SK-N-SH (cell line): ENCODE results near the gene OR2T27. TPM values are rescaled to one million over a fixed set of nuclear protein-coding genes. Genes with fewer than 3 reads are reported as not detected.

ENCODE experiments used
- CTCF ChIA-PET: fragments of 300-600, 350-600 bp; formaldehyde crosslinking; extraction: SDS; loops from one replicate; lab custom pipeline; 2021; lab: Yijun Ruan, JAX
- POLR2A ChIA-PET: fragments of 350-600 bp; sonication (Branson Sonifier 250); formaldehyde crosslinking; extraction: SDS; loops from one replicate; lab custom pipeline; 2020; ENCODE audit warnings: antibody characterized with exemption, inconsistent platforms; lab: Yijun Ruan, JAX
- DNase-seq: peaks from one replicate; pipeline ENCODE4 v3.0.0; 2012
- H2AFZ ChIP-seq: fragments of 200-600 bp; sonication (generic); 2 replicates; pipeline ENCODE4 v1.8.1; 2016; ENCODE audit warnings: antibody characterized with exemption, mild to moderate bottlenecking, low read depth
- H3F3A ChIP-seq: fragments of 200-600 bp; sonication (generic); replicated peaks from 2 replicates; pipeline ENCODE3; 2016; ENCODE audit warnings: antibody characterized with exemption, mild to moderate bottlenecking; ENCODE audit not compliant: insufficient read depth
- H3K27ac ChIP-seq, 2 experiments: fragments of 200-500 bp in 1 of 2; fragments of 200-600 bp in 1 of 2; sonication (Bioruptor generic) in 1 of 2; sonication (generic), shearing (Covaris generic) in 1 of 2; 2 replicates each; pipeline versions ENCODE4 v1.5.1 to v1.6.1; 2014 to 2016; ENCODE audit warnings: low read depth in 2 of 2, inconsistent platforms in 1 of 2, low read length in 1 of 2, mild to moderate bottlenecking in 1 of 2, mixed read lengths in 1 of 2
- H3K27me3 ChIP-seq: fragments of 200-600 bp; sonication (generic), shearing (Covaris generic); 2 replicates; pipeline ENCODE4 v1.6.1; 2016; ENCODE audit warnings: mixed run types; ENCODE audit not compliant: insufficient read depth
- H3K36me3 ChIP-seq, 2 experiments: fragments of 200-500 bp in 1 of 2; fragments of 200-600 bp in 1 of 2; sonication (Bioruptor generic) in 1 of 2; sonication (generic) in 1 of 2; replicated peaks in 1 of 2; 2 replicates each; pipeline versions ENCODE3 to v1.5.1; 2014 to 2016; ENCODE audit warnings: low read length in 1 of 2, mild to moderate bottlenecking in 1 of 2; ENCODE audit not compliant: insufficient read depth in 2 of 2, control insufficient read depth in 1 of 2
- H3K4me1 ChIP-seq, 2 experiments: fragments of 200-500 bp in 1 of 2; fragments of 200-600 bp in 1 of 2; sonication (Bioruptor generic) in 1 of 2; sonication (generic), shearing (Covaris generic) in 1 of 2; 2 replicates each; pipeline versions ENCODE4 v1.5.1 to v1.6.1; 2014 to 2016; ENCODE audit warnings: low read depth in 1 of 2, low read length in 1 of 2, mixed run types in 1 of 2; ENCODE audit not compliant: insufficient read depth in 2 of 2, control insufficient read depth in 1 of 2
- H3K4me2 ChIP-seq: fragments of 200-600 bp; sonication (generic), shearing (Covaris generic); 2 replicates; pipeline ENCODE4 v1.6.1; 2017; ENCODE audit warnings: mixed run types
- H3K4me3 ChIP-seq, 2 experiments: fragments of 200-500 bp in 1 of 2; fragments of 200-600 bp in 1 of 2; sonication (Bioruptor generic) in 1 of 2; sonication (generic), shearing (Covaris generic) in 1 of 2; 2 replicates each; pipeline versions ENCODE4 v1.5.1 to v1.8.1; 2014 to 2016; ENCODE audit warnings: low read depth in 2 of 2, inconsistent platforms in 1 of 2, low read length in 1 of 2, mild to moderate bottlenecking in 1 of 2, mixed read lengths in 1 of 2, moderate library complexity in 1 of 2
- H3K79me2 ChIP-seq: fragments of 200-600 bp; sonication (generic); 2 replicates; pipeline ENCODE4 v1.8.1; 2017; ENCODE audit warnings: mild to moderate bottlenecking; ENCODE audit not compliant: insufficient read depth
- H3K9ac ChIP-seq: fragments of 200-600 bp; sonication (generic); 2 replicates; pipeline ENCODE4 v1.6.1; 2017; ENCODE audit warnings: mixed run types
- H3K9me2 ChIP-seq: fragments of 200-600 bp; sonication (generic); 2 replicates; pipeline ENCODE4 v1.6.1; 2017; ENCODE audit warnings: mixed run types
- H3K9me3 ChIP-seq: fragments of 200-600 bp; sonication (generic); 2 replicates; pipeline ENCODE4 v1.6.1; 2017; ENCODE audit warnings: mixed run types, mild to moderate bottlenecking, moderate library complexity
- H4K20me1 ChIP-seq: fragments of 200-600 bp; sonication (generic); 2 replicates; pipeline ENCODE4 v1.6.1; 2017; ENCODE audit warnings: mild to moderate bottlenecking, mixed run types; ENCODE audit not compliant: insufficient read depth
- CHD2 ChIP-seq: fragments of 150-350 bp; IDR thresholded peaks from 2 replicates; pipeline ENCODE4 v1.6.1; 2018; ENCODE audit warnings: low read length; ENCODE audit not compliant: partially characterized antibody
- EP300 ChIP-seq, 2 experiments: IDR thresholded peaks; 2 replicates each; pipeline versions ENCODE4 v1.4.0 to v1.6.1; 2012; ENCODE audit warnings: borderline replicate concordance in 1 of 2, low read depth in 1 of 2, low read length in 1 of 2
- FOSL2 ChIP-seq: IDR thresholded peaks from 2 replicates; pipeline ENCODE4 v1.4.0; 2012; ENCODE audit warnings: low read depth, mild to moderate bottlenecking, moderate library complexity, borderline replicate concordance
- FOXM1 ChIP-seq: IDR thresholded peaks from 2 replicates; pipeline ENCODE4 v1.4.0; 2012; ENCODE audit warnings: low read depth, mild to moderate bottlenecking
- GABPA ChIP-seq: IDR thresholded peaks from 2 replicates; pipeline ENCODE4 v1.4.0; 2012; ENCODE audit warnings: low read depth, mild to moderate bottlenecking
- JUND ChIP-seq: IDR thresholded peaks from 2 replicates; pipeline ENCODE4 v1.4.0; 2012
- MXI1 ChIP-seq: IDR thresholded peaks from 2 replicates; pipeline ENCODE4 v1.6.1; 2012; ENCODE audit warnings: mild to moderate bottlenecking, low read depth, low read length, improper control_type of control experiment
- POLR2AphosphoS5 ChIP-seq: IDR thresholded peaks from 2 replicates; pipeline ENCODE4 v1.6.1; 2012; ENCODE audit warnings: low read depth, low read length
- RAD21 ChIP-seq: IDR thresholded peaks from 2 replicates; pipeline ENCODE4 v1.6.1; 2012; ENCODE audit warnings: mild to moderate bottlenecking, low read length
- RFX5 ChIP-seq: IDR thresholded peaks from 2 replicates; pipeline ENCODE4 v1.6.1; 2012; ENCODE audit warnings: mild to moderate bottlenecking, improper control_type of control experiment, low read length
- RXRA ChIP-seq: IDR thresholded peaks from 2 replicates; pipeline ENCODE4 v1.4.0; 2012; ENCODE audit warnings: low read depth, mild to moderate bottlenecking, borderline replicate concordance
- SMC3 ChIP-seq: IDR thresholded peaks from 2 replicates; pipeline ENCODE4 v1.6.1; 2012; ENCODE audit warnings: low read depth, low read length, improper control_type of control experiment
- TAF1 ChIP-seq: IDR thresholded peaks from 2 replicates; pipeline ENCODE4 v1.6.1; 2012; ENCODE audit warnings: low read depth, mild to moderate bottlenecking, low read length, moderate library complexity, borderline replicate concordance
- WGBS: methylation state at CpG from one replicate; pipeline ENCODE4 v1.1.6; 2017; ENCODE audit warnings: low lambda C conversion rate; 5-methylcytosine and 5-hydroxymethylcytosine counted together
- polyA plus RNA-seq, 3 experiments: library from polyadenylated mRNA; depleted of rRNA; stranded (reverse); fragments of >200 nt; gene quantifications; 2 replicates each; pipeline ENCODE4 v1.2.3, GENCODE V29; 2012
- TF ChIP-seq, protein P1 (sequence below): IDR thresholded peaks from 2 replicates; pipeline ENCODE4; 2012
- TF ChIP-seq, protein P2 (sequence below): fragments of 200-600 bp; sonication (generic); IDR thresholded peaks from 2 replicates; pipeline ENCODE4 v1.6.1; 2017; ENCODE audit warnings: antibody characterized with exemption, mild to moderate bottlenecking, moderate library complexity
- TF ChIP-seq, protein P3 (sequence below): IDR thresholded peaks from 2 replicates; pipeline ENCODE4 v1.4.0; 2012; ENCODE audit warnings: low read depth, borderline replicate concordance
- TF ChIP-seq, protein P4 (sequence below): fragments of 150-350 bp; IDR thresholded peaks from 2 replicates; pipeline ENCODE4 v1.6.1; 2017; ENCODE audit warnings: antibody characterized with exemption, low read length, low read depth, borderline replicate concordance

OR2T27 gene
- polyA plus RNA-seq, 1 of the 3 experiments (the other 2 are of a cell fraction): not detected

DNA sequence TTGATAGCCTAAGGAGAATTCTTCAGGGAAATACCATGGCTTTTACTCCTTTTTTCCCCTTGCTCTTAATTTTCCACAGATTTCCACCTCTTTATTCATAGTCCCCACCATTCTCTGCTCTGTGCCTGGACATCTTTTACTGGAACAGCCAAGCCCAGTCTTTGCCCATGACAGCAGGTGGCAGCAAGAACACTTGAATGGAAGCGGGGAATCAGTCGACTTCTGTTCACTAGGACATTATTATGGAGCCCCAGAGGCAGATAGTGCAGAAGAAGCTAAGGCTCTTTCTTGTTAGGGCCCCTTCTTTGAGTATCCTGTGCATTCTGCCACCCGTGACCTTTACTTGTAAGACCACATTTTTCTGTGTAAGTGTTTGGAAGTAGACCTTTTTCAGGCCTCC is 40.9 kb upstream of the OR2T27 start:
- H4K20me1 ChIP-seq: no peaks in the 10 kb centered on the region
- peak; percentile 15 for DNase-seq
- no peaks in the 10 kb centered on the region for H3K9me3 ChIP-seq
- ChIA-PET CTCF (interaction anchor here (0.6 to 1.0 kb wide), 2 partner anchors 80 to 108 kb away, joined by 3 to 5 read pairs; no protein-coding TSS in a partner anchor), POLR2A (no interaction called here)
- no peaks in the 10 kb centered on the region for H3F3A ChIP-seq
- no peak overlapping the region for H3K27ac ChIP-seq
- H3K4me2 ChIP-seq: no peak overlapping the region
- H3K79me2 ChIP-seq: no peaks in the 10 kb centered on the region
- H3K36me3 ChIP-seq: no peaks in the 10 kb centered on the region
- no peaks in the 10 kb centered on the region for H3K4me1 ChIP-seq
- H2AFZ ChIP-seq: no peak overlapping the region
- H3K9me2 ChIP-seq: no peaks in the 10 kb centered on the region
- H3K4me3 ChIP-seq: no peak overlapping the region
- H3K9ac ChIP-seq: no peak overlapping the region
- 9% methylated on average over 3 of the region's 3 CpGs for WGBS
- H3K27me3 ChIP-seq: peaks cover 5% of the 10 kb centered on the region; the same call in 1 of the 2 replicates
- TF ChIP-seq RAD21: peak; percentile 42
- no peak for TF ChIP-seq MXI1
- TF ChIP-seq RFX5: no peak
- TF ChIP-seq SMC3: peak; percentile 27
- TF ChIP-seq FOSL2: no peak
- TF ChIP-seq, all 33 proteins: peak for 2

DNA sequence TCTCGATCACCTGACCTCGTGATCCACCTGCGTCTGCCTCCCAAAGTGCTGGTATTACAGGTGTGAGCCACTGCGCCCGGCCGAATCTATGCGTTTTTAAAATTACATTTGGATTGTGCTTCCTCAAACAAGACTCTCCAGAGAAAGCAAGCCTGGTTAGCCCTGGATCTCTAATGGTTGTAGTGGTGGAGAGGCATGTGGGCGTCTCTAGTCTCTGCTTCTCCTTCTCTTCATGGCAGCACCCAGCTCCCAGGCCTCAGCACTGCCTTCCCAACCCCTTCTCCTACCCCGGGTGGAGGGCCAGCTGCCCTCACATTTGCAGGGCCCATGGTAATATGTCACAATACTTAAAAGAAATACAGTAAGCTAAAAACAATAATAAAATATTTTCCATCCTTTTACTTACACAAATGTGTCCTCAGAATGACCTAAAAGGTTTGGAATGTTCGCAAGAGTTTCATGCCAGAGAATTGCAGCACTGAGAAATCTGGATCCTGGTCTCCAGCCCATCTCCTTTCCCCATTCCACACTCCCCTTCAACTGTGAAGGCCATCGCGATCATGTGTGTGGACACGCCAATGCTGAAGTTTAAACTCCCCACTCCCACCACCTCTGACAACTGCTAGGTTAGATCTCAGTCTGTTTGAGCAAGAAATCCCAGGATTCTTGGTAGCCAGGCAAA is 40.3 kb upstream of the OR2T27 start:
- CTCF ChIA-PET: interaction anchor here (1.0 kb wide), 1 partner anchor 109 kb away, joined by 5 read pairs; no protein-coding TSS in a partner anchor

More for the DNA sequence above, 40.3 kb upstream of the OR2T27 start:
- TF ChIP-seq, protein P1, sequence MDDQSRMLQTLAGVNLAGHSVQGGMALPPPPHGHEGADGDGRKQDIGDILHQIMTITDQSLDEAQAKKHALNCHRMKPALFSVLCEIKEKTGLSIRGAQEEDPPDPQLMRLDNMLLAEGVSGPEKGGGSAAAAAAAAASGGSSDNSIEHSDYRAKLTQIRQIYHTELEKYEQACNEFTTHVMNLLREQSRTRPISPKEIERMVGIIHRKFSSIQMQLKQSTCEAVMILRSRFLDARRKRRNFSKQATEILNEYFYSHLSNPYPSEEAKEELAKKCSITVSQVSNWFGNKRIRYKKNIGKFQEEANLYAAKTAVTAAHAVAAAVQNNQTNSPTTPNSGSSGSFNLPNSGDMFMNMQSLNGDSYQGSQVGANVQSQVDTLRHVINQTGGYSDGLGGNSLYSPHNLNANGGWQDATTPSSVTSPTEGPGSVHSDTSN: no peak
- TF ChIP-seq RXRA (no peak), CHD2 (no peak), EP300 (IDR thresholded peaks at IDR 0.05; ENCODE audit: borderline replicate concordance in 1 of 2, low read depth in 1 of 2, low read length in 1 of 2) (no peak), RFX5 (no peak), SMC3 (no peak), GABPA (no peak), POLR2AphosphoS5 (no peak), FOSL2 (no peak), FOXM1 (no peak), JUND (no peak), TAF1 (no peak)
- TF ChIP-seq, protein P2, sequence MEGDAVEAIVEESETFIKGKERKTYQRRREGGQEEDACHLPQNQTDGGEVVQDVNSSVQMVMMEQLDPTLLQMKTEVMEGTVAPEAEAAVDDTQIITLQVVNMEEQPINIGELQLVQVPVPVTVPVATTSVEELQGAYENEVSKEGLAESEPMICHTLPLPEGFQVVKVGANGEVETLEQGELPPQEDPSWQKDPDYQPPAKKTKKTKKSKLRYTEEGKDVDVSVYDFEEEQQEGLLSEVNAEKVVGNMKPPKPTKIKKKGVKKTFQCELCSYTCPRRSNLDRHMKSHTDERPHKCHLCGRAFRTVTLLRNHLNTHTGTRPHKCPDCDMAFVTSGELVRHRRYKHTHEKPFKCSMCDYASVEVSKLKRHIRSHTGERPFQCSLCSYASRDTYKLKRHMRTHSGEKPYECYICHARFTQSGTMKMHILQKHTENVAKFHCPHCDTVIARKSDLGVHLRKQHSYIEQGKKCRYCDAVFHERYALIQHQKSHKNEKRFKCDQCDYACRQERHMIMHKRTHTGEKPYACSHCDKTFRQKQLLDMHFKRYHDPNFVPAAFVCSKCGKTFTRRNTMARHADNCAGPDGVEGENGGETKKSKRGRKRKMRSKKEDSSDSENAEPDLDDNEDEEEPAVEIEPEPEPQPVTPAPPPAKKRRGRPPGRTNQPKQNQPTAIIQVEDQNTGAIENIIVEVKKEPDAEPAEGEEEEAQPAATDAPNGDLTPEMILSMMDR: no peak
- TF ChIP-seq, protein P3, sequence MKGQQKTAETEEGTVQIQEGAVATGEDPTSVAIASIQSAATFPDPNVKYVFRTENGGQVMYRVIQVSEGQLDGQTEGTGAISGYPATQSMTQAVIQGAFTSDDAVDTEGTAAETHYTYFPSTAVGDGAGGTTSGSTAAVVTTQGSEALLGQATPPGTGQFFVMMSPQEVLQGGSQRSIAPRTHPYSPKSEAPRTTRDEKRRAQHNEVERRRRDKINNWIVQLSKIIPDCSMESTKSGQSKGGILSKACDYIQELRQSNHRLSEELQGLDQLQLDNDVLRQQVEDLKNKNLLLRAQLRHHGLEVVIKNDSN: no peak
- TF ChIP-seq, protein P4, sequence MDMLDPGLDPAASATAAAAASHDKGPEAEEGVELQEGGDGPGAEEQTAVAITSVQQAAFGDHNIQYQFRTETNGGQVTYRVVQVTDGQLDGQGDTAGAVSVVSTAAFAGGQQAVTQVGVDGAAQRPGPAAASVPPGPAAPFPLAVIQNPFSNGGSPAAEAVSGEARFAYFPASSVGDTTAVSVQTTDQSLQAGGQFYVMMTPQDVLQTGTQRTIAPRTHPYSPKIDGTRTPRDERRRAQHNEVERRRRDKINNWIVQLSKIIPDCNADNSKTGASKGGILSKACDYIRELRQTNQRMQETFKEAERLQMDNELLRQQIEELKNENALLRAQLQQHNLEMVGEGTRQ: no peak
- Histone ChIP-seq H3K9ac (no peak overlapping the region), H3K4me3 (no peak overlapping the region), H4K20me1 (no peaks in the 10 kb centered on the region), H2AFZ (no peak overlapping the region), H3K4me2 (0 out of 2 replicates have a peak overlapping the region, but pooled peaks have one; percentile 14), H3K9me2 (no peaks in the 10 kb centered on the region), H3K27ac (no peak overlapping the region), H3K27me3 (peaks cover 5% of the 10 kb centered on the region; the same call in 1 of the 2 replicates), H3K79me2 (no peaks in the 10 kb centered on the region), H3F3A (no peaks in the 10 kb centered on the region), H3K9me3 (no peaks in the 10 kb centered on the region), H3K4me1 (no peaks in the 10 kb centered on the region), H3K36me3 (no peaks in the 10 kb centered on the region)
- 17% methylated on average over 13 of the region's 13 CpGs for WGBS
- no peak for DNase-seq
- POLR2A ChIA-PET: no interaction called here
